HG02623 (cell line): Measurements from ENCODE around the gene SPTLC3.

Experiments used
- ATAC-seq: cut with Tn5 transposase; IDR thresholded peaks from one replicate; pipeline ENCODE4 v1.9.1; 2021; ENCODE audit warnings: moderate library complexity; ENCODE audit not compliant: unreplicated experiment

The SPTLC3 gene

GRCh38 chr20:12984069-12984765, 24.6 kb upstream of the SPTLC3 start:
- ATAC-seq, result no peak

DNA sequence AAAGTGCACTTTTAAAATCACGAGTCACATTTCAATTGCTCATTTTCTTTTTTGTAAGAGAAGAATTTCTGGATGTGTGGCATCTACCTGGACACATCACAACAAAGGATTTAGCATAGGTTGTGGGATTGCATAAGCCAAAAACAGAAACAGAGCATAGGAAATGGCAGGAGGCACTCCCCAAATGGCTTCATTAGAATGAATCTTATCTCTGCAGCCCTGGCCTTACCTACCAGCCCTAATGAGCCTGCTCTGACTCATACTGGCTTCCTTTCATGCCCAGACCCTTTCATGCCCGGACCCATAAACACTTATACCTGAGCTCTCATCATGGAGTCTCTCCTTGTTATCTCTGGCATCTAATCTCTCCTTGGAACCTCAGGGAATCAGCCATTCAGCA, 23.9 kb upstream of the SPTLC3 start:
- ATAC-seq, result no peak

DNA sequence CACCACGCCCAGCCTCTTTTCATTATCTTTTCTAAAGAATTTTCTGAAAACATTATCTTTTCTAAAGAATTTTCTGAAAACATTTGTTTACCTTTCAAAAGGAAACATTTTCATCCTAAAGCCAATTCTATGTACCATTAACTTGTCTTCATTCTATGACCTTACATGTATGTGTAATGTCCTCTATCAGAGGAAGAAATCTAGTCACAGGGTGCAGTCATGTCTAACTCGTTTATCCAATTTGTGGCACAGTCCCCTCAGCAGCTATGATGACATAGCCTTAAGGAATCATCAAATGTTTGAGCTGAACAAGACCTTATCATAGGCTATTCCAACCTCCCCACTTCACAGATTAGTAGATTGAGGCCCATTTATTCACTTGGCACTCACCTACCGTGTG, 21.5 kb upstream of the SPTLC3 start:
- no peak for ATAC-seq

DNA sequence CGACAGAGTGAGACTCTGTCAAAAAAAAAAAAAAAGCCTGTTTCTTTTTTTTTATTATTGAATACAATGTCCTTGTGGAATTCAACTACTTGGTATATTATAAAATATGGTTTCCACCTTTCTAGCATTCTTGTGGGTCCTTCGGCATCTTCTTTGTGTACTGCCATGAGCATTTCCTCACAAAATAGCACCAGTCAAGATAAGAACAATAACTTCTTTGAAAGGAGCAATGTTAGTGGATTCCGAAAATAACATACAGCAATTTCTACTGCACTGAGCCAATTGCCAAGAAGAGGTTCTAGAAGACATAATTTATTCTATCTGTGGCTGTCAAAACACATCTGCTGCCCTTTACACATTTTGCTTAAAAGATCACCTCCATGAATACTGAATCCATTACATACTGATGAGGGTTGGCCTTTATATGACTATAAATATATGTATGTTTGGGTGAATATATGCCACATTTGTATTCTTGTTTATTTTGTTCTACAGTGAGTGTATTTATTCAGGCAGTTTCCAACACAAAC, 19.1 kb upstream of the SPTLC3 start:
- no peak for ATAC-seq

DNA sequence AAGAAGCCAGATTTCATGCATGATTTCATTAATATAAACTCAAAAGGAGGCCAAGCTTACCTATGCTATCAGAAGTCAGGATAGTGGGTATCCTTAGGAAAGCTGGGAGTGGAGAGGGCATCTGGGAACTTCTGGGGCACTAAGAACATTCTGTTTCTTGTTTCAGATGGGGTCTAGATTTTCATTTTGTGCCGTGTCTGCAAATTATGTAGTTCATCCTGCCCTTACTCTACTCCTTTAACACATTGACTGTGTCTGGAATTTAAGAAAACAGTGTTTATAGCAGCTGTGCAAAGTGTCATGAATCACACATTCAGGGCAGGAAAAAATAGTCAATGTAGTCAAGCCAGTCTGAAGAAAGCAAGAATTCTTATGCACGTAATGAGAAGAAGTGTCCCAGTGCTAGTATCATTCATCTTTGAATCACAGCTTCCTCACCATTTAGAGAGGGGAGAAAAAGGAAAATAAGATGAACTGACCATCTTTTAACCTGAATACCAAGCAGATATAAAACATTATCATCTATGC, 11.6 kb upstream of the SPTLC3 start:
- no peak for ATAC-seq

- no peak for ATAC-seq
Observed at GRCh38 chr20:12998046-12998445, 10.7 kb upstream of the SPTLC3 start.

- ATAC-seq, result no peak
Observed at GRCh38 chr20:12999201-12999600, 9.6 kb upstream of the SPTLC3 start.

GRCh38 chr20:13002251-13002650, 6.5 kb upstream of the SPTLC3 start:
- no peak for ATAC-seq

DNA sequence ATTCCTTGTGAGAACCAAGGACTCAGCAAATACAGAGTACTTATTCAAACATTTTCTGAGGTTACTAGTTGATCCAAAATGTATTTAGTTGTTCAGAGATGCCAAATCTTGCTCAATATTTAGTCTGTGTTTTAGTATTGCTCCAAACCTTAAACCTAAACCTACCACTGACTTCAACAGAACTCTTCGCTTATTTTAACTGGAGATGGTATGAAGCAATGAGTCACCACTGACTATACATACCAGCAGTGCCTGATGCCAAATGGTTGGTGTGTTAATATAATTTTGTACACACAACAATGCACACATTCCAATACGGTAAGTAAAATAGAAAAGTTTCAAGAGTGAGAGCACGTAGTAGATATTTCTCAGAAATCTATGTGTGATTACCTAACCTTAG, 1.9 kb upstream of the SPTLC3 start:
- ATAC-seq, result no peak

- no peak for ATAC-seq
Observed at GRCh38 chr20:13007596-13007995, 1.2 kb upstream of the SPTLC3 start.

DNA sequence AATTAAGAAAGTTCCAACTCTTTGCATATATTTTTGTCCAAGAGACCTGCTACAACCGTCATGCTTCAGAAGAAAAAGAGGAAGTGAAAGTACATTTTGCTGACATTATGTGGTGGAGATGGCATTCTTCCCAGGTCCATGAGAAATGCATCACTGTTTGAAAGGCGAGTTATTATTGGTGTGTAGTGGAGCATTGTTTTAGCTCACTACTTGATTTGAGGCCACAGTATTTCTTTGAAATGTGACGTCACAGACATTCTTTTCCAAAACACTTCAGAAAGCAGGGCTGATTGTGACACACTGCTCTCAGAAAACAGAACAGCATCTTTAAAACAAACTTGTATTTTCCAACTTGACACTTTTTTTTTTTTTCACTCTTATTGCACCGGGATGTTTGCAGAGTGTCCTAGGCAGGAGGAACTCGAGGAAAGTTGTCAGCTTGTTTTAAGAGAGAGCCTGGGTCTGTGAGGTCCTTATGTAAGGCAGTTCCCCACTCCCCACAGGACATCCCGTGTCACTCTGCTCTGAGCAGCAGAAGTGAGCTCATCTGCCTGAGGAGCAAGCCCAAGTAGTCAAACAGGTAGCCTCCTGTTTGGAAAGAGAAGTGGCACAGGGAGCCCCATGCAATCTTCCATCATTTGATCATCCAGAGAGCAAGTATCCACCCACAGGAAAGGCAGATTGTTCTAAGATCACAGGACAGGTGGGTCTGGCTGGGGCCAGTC, 1.1 kb downstream of the SPTLC3 start:
- peak; percentile 86 for ATAC-seq

- ATAC-seq, result no peak
Observed at GRCh38 chr20:13012886-13013285, 4.1 kb downstream of the SPTLC3 start.

GRCh38 chr20:13013411-13013810, 4.6 kb downstream of the SPTLC3 start:
- ATAC-seq, result no peak

DNA sequence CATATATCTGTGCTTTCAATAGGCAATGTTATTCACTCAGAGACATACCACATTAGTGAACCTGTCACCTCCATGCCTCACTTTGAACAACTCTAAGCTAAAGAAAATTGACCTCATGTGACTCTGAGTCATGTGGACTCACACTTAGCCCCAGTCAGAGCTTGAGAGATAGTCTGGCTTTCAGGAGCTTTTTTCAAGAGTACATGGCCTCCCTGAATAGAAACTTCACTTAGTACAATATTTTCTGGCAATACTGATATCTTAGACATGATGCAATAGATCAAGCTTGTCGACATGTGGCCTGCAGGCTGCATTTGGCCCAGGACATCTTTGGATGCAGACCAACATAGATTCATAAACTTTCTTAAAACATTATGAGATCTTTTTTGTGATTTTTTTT, 8.5 kb downstream of the SPTLC3 start:
- no peak for ATAC-seq

DNA sequence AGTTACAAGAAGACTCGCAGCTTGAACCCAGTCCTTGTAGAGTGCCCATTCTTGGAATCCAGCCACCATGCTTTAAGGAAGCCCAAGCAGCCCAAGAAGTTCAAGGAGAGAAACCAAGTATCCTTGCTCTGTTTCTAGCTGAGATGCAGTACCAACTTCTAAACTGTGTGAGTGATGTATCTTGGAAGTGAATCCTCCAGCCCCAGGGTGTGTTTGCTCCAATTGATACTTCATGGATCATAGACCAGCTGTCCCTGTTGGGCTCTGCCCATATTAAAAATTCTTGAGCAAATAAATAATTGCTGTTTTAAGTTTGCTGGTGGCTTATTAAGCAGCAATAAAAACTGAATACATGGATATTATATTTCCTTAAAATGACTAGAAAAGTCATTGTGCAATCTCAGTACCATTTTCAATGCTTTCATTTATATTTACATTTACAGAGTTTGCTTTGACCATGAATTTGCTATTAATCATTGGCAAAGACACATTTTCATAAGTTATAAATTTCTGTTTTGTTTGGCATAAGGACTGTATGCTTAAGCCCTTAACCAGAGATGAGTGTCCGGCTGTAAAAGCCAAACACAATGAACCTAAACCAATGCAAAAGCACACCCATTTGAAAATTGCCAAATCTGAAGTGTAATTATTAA, 9.2 kb downstream of the SPTLC3 start:
- no peak for ATAC-seq

DNA sequence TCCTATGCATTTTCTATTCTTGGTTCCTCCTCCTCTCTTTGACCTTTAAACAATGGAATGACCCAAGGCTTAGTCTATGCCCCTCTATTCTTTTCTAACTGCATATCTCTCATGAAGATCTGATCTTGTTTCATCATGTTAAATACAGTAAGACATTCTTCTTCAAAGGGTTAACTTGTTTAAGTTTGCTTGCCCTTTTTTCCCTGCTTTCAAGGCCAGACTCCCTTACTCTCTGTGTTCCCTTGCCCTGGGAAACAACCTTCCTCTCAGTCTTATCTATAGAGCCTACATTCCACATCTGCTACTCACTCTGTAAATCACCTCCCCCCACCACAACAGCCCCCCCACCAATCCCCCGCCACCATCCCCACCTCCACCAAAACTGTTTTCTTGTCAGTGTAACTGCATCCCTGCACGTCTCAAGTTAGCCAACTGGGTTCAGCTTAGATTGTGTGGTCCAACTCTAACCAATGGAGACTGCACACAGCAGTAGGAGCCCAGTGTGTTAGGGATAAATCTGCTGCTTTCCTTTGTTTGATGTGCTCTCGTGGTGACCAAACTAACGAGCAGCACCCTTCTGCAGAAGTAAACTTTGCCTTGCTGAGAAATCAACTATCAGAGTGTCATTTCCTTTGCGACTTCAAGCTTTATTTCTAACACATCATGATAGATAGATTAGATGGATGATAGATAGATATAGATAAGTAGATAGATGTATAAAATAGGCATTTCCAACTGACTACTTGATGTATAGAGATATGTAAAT, 12.6 kb downstream of the SPTLC3 start:
- ATAC-seq, result no peak

GRCh38 chr20:13022401-13023155, 13.8 kb downstream of the SPTLC3 start:
- no peak for ATAC-seq

- ATAC-seq, result no peak
Observed at GRCh38 chr20:13024596-13024995, 15.8 kb downstream of the SPTLC3 start.

GRCh38 chr20:13025181-13025580, 16.4 kb downstream of the SPTLC3 start:
- ATAC-seq, result no peak

DNA sequence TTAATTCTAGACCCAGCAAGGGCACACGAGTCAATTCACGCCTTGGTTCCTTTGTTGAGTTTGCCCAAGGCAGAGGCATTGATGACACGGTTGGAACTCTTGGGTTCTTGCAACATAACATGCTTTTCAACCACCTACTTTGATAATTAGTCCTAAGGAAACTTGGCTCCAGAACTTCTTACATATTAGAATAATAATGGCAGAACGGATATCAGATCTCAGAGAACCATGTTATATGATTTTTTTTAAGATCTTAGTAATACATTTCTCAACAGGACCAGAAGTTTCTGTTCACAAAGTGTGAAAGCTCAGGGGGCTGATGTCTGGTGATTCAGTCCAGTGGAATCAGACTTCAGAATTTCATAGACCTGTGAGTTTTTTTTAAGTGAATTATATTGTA, 19.2 kb downstream of the SPTLC3 start:
- no peak for ATAC-seq
